Ureter (tissue), 1 donor: ENCODE measurements around the gene CD163L1. TPM values are rescaled to one million over a fixed set of nuclear protein-coding genes. Genes with fewer than 3 reads are reported as not detected.

Experiments
- DNase-seq: peaks from one replicate; pipeline ENCODE4 v3.0.0-alpha.2; 2020; ENCODE audit warnings: low spot score
- total RNA-seq: library from RNA; stranded (reverse); gene quantifications from one replicate; pipeline ENCODE4 v1.2.4, GENCODE V29; 2023
- donor health status: DM: yes; HTN: yes; CAD: no.

CD163L1 gene
- total RNA-seq, 1 donor from 2014 or later: 1.1 TPM

DNA sequence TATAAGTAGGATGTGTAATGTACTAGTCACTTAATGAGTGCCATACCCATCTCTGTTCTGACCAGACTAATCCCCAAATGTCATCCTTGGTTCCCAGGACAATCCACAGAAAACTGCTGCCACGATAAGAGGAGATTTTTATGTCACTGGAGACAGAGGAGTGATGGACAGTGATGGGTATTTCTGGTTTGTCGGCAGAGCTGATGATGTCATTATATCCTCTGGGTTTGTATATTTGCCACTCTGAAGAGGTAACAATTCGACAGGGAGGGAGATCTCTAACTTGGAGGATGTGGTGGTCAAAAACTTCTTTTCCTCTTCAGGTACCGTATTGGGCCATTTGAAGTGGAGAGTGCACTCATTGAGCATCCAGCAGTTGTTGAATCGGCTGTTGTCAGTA, 119.8 kb downstream of the CD163L1 start:
- DNase-seq: no peak

GRCh38 chr12:7322599-7322998, 121.4 kb downstream of the CD163L1 start:
- no peak for DNase-seq

DNA sequence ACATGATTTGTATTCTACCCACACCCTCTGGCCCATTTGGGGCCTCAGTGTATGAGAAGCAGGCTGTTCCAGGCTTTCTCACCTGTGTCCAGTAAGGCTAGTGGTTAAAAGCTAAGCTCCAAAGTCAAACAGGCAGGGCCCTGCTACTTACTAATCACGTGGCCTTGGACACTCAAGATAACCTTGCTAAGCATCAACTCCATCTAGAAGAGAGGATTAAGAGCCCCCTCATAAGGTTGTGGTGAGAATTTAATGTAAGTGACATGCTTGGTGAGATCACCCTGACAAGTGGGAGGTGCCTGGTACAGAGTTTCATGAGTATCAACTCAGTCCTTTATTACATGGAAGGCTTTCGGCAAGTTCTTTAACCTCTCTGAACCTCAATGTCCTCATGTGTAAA, 122.3 kb downstream of the CD163L1 start:
- DNase-seq: no peak

DNA sequence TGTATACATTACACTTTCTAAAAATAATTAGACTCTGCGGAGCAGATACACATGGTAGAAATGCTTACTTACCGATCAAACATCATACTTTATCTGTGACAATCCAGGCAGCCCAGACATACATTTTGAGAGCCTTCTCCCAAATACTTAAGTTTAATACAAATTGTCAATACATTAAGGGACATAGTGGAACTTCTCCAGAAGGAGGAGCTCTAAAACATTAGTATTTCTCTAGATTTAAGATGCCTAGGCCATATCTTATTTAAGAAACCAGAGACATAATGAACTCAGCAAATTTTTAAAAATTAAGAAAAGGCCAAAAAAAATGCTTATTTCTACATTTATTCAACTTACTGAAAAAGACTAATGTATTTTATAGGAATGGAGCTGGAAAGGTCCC, 124.0 kb downstream of the CD163L1 start:
- DNase-seq: no peak

DNA sequence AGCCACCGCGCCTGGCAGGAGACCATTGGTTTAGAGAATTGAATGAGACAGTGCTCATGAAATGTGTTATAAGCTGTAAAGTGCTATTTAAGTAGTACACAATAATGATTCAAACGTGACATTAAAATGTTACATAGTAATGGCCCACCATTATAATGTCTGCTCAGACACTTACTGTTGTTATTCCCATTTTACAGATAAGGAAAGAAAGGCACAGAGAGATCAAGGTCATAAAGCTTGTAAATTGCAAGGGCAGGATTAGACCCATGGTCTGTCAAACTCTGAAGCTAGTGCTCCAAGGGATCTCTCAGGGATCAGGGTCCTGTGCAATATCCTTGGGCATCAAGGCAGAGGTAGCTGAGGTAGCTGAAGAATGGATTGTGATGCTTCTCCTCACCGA, 133.9 kb downstream of the CD163L1 start:
- no peak for DNase-seq

Other genes starting within 250 kb of the CD163L1 start
- gene ACSM4, start 140.1 kb downstream of the CD163L1 start, total RNA-seq: not detected
- 74.3 TPM for gene CD163, start 59.6 kb upstream of the CD163L1 start, total RNA-seq
- gene APOBEC1, start 221.8 kb upstream of the CD163L1 start, total RNA-seq: not detected